Endothelial cell (in vitro differentiated cells): Measurements from ENCODE around the gene BTNL2. TPM values are rescaled to one million over a fixed set of nuclear protein-coding genes. Genes with fewer than 3 reads are reported as not detected.
"Not testable (repeated sequence)": the region's sequence is repeated elsewhere in the genome, so short reads cannot be mapped to it uniquely, and the experiment has no call there.

Experiments
- DNase-seq: peaks from one replicate; pipeline ENCODE4 v3.0.0; 2021; ENCODE audit warnings: low spot score
- H3K27ac Mint-ChIP-seq: one replicate; pipeline ENCODE4 v1.8.0; 2021; ENCODE audit warnings: mixed read lengths, inconsistent platforms; ENCODE audit not compliant: unreplicated experiment
- H3K27me3 Mint-ChIP-seq: one replicate; pipeline ENCODE4 v1.8.0; 2021; ENCODE audit warnings: mild to moderate bottlenecking, moderate library complexity, mixed read lengths, inconsistent platforms; ENCODE audit not compliant: unreplicated experiment
- H3K36me3 Mint-ChIP-seq: one replicate; pipeline ENCODE4 v1.8.0; 2021; ENCODE audit warnings: mild to moderate bottlenecking, low read depth, mixed read lengths, inconsistent platforms; ENCODE audit not compliant: unreplicated experiment
- H3K4me1 Mint-ChIP-seq: one replicate; pipeline ENCODE4 v1.8.0; 2021; ENCODE audit warnings: mild to moderate bottlenecking, mixed read lengths, inconsistent platforms; ENCODE audit not compliant: unreplicated experiment
- H3K4me3 Mint-ChIP-seq: one replicate; pipeline ENCODE4 v1.8.0; 2021; ENCODE audit warnings: mild to moderate bottlenecking, mixed read lengths, inconsistent platforms; ENCODE audit not compliant: unreplicated experiment
- H3K9me3 Mint-ChIP-seq: one replicate; pipeline ENCODE4 v1.8.0; 2021; ENCODE audit warnings: mixed read lengths, inconsistent platforms; ENCODE audit not compliant: unreplicated experiment
- total RNA-seq: library from RNA; stranded (reverse); fragmentation: NEBNext Ultra II Directional; extraction: Animal tissue kit (Norgen Biotek cat#: 25700); gene quantifications from one replicate; pipeline ENCODE4 v1.2.1, GENCODE V29; 2021; ENCODE audit not compliant: unreplicated experiment
- TF ChIP-seq, protein P1 (sequence below): fragments of 200-600 bp; sonication (generic); IDR thresholded peaks from one replicate; pipeline ENCODE4 v1.5.0; 2021; ENCODE audit warnings: antibody characterized with exemption; ENCODE audit not compliant: unreplicated experiment

Gene BTNL2
- total RNA-seq, 1 donor from 2014 or later, result not detected

DNA sequence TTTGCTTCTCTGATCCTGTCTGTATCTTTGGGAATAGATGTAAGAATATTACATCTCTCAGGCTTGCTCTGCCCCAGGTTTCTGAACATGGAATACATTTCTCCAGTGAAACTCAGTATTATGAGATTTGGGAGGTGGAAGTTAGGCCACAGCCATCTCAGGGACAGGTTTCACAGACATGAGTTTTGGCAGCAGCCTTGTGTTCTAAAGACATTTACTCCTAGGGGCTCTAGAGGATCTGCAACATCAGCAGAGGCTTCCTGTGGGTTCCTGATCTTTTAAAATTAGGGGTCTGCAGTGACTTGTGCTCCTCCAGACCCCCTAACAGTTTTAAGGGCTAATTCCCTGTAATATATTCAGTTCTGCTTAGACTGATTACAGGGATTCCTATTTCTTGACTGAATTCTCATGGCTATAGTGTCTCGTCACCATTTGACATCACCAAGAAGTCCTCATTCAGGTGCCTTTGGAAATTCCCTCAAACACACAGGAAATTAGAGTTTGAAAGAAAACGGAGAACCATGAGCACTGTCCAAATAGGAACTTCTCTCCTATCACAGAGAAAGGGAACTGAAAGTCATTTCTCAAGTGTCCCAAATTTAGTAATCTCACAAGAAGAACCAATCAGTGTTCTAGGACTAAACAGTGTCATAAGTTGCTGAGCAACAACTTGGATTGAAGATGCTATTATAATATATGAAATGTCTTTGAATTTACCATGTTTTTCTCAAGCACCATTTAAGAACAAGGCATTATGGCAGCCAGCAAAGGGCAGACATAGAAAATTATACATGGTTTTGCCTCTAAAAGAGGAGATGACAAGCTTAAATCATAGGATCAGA is 30.2 kb upstream of the BTNL2 start:
- Mint-ChIP-seq H3K27ac (no peak overlapping the region), H3K27me3 (no peaks in the 10 kb centered on the region), H3K36me3 (no peaks in the 10 kb centered on the region), H3K4me3 (no peak overlapping the region), H3K4me1 (no peaks in the 10 kb centered on the region), H3K9me3 (no peaks in the 10 kb centered on the region)
- DNase-seq, result no peak
- TF ChIP-seq, protein P1, sequence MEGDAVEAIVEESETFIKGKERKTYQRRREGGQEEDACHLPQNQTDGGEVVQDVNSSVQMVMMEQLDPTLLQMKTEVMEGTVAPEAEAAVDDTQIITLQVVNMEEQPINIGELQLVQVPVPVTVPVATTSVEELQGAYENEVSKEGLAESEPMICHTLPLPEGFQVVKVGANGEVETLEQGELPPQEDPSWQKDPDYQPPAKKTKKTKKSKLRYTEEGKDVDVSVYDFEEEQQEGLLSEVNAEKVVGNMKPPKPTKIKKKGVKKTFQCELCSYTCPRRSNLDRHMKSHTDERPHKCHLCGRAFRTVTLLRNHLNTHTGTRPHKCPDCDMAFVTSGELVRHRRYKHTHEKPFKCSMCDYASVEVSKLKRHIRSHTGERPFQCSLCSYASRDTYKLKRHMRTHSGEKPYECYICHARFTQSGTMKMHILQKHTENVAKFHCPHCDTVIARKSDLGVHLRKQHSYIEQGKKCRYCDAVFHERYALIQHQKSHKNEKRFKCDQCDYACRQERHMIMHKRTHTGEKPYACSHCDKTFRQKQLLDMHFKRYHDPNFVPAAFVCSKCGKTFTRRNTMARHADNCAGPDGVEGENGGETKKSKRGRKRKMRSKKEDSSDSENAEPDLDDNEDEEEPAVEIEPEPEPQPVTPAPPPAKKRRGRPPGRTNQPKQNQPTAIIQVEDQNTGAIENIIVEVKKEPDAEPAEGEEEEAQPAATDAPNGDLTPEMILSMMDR, result no peak

DNA sequence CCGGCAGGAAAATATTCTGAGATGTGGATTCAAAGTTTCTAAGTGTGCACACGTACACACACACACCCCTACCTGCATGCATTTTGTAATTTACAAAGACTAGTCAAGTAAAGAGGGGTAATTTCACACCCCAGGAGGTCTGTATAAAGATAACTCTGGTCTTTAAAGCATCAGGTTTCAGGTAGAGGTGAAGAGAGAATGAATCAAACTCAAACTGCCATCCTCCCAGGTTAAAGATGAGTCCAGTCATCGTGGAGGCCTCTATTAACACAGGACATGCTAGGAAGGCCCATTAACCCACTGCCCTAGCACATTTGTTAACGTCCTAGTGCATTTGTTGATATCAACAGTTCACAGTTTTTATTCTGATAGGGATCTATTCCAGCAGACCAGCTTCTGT is 29.2 kb upstream of the BTNL2 start:
- no peak overlapping the region for H3K4me3 Mint-ChIP-seq
- H3K4me1 Mint-ChIP-seq, result no peaks in the 10 kb centered on the region
- H3K36me3 Mint-ChIP-seq, result no peaks in the 10 kb centered on the region
- no peak overlapping the region for H3K27ac Mint-ChIP-seq
- H3K27me3 Mint-ChIP-seq, result no peaks in the 10 kb centered on the region
- TF ChIP-seq, protein P1, result no peak
- H3K9me3 Mint-ChIP-seq, result no peaks in the 10 kb centered on the region
- no peak for DNase-seq

DNA sequence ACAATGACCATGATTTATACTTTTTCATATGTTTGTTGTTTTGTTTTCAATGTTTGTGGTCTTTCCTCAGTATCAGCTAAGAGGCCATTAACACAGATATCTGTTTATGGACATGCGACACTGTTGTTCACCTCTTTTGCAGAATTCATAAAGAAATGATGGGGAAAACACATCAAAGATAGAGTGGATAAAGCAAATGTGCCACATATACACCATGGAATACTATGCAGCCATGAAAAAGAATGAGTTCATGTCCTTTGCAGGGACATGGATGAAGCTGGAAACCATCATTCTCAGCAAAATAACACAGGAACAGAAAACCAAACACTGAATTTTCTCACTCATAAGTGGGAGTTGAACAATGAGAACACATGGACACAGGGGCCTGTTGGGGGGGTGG is 27.0 kb upstream of the BTNL2 start:
- H3K9me3 Mint-ChIP-seq, H3K27ac Mint-ChIP-seq, H3K4me3 Mint-ChIP-seq, DNase-seq, H3K36me3 Mint-ChIP-seq, H3K27me3 Mint-ChIP-seq, H3K4me1 Mint-ChIP-seq: not testable (repeated sequence)

DNA sequence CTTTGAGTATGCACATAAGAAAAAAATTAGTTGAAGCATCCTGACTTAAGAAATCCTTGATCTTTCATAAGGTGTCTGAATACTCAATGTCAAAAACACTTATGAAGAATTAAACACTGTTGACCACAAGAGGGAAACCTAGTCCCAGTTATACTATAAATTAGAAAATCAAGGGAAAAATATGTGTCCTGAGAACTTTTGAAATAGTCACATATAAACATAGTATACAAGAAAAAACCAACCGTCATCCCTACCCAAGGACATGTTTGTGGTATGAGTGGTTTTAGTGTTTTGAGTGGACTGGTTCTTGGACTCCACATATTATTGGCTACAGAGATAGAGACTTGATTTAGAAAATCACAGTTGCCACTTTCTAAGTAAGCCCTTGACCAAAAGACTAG is 25.1 kb upstream of the BTNL2 start:
- H3K4me3 Mint-ChIP-seq, result no peak overlapping the region
- TF ChIP-seq, protein P1, result peak; percentile 64
- H3K27me3 Mint-ChIP-seq, result no peaks in the 10 kb centered on the region
- H3K9me3 Mint-ChIP-seq, result no peaks in the 10 kb centered on the region
- no peak for DNase-seq
- no peak overlapping the region for H3K27ac Mint-ChIP-seq
- no peaks in the 10 kb centered on the region for H3K36me3 Mint-ChIP-seq
- H3K4me1 Mint-ChIP-seq, result no peaks in the 10 kb centered on the region

DNA sequence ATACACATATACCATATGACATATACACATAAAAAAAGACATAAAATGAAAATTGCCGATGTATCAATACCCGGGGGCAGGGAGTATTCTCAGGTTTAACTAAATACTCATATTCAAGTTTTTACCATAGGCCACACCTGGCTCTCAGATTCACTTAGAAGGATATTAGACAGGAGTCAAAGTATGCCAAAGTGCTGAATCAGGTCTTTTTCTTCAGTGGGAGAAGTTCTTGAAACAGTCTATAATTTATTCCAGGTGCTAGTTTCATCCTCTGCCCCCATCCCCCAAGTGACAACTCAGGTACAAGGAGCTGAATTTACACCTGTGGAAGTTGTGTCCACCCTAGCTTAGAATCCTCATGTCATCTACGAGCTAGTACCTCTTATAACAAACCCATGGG is 24.2 kb upstream of the BTNL2 start:
- Mint-ChIP-seq H3K4me3 (no peak overlapping the region), H3K27ac (no peak overlapping the region), H3K27me3 (peaks cover 2% of the 10 kb centered on the region), H3K36me3 (no peaks in the 10 kb centered on the region), H3K4me1 (no peaks in the 10 kb centered on the region), H3K9me3 (no peaks in the 10 kb centered on the region)
- no peak for DNase-seq
- TF ChIP-seq, protein P1, result no peak
